Panc1 (cell line): Measurements from ENCODE around the gene SFRP5. TPM values are rescaled to one million over a fixed set of nuclear protein-coding genes. Genes with fewer than 3 reads are reported as not detected.

ENCODE experiments used
- ATAC-seq: fragments of 200-7000 bp; cut with Tn5 transposase; 2 replicates; pipeline ENCODE4 v1.9.1; 2020; ENCODE audit warnings: mild to moderate bottlenecking, moderate library complexity
- BruUV-seq: library from RNA; stranded (reverse); fragments of 400-500 nt; replicated peaks from 2 replicates; lab custom pipeline; 2021; lab: Mats Ljungman, UMichigan
- CTCF ChIA-PET: fragments of 300-600 bp; sonication (Branson Sonifier 250); formaldehyde crosslinking; loops from one replicate; lab custom pipeline; 2022; ENCODE audit warnings: antibody characterized with exemption; lab: Charles Lee
- POLR2A ChIA-PET: fragments of 300-600 bp; sonication (Branson Sonifier 250); formaldehyde crosslinking; loops from one replicate; lab custom pipeline; 2022; ENCODE audit warnings: antibody characterized with exemption; lab: Charles Lee
- DNase-seq: peaks from one replicate; pipeline ENCODE4 v3.0.0-alpha.2; 2010; ENCODE audit warnings: low read depth, low spot score
- H3K27ac ChIP-seq: 2 replicates; pipeline ENCODE4 v1.5.1; 2011; ENCODE audit warnings: mild to moderate bottlenecking, low read length, inconsistent platforms
- H3K27me3 ChIP-seq: fragments of 200-500 bp; sonication (Bioruptor generic); 2 replicates; pipeline ENCODE4 v1.6.0; 2014; ENCODE audit warnings: low read length, inconsistent platforms; ENCODE audit not compliant: control insufficient read depth, insufficient read depth
- H3K36me3 ChIP-seq: fragments of 200-500 bp; sonication (Bioruptor generic); 2 replicates; pipeline ENCODE4 v1.5.1; 2014; ENCODE audit warnings: inconsistent platforms, mild to moderate bottlenecking, low read length, moderate library complexity; ENCODE audit not compliant: control insufficient read depth, insufficient read depth
- H3K4me1 ChIP-seq: 2 replicates; pipeline ENCODE4 v1.5.1; 2011; ENCODE audit warnings: inconsistent platforms, mild to moderate bottlenecking, low read length, moderate library complexity; ENCODE audit not compliant: control insufficient read depth, insufficient read depth
- H3K4me3 ChIP-seq, 2 experiments: 2 replicates each; pipeline ENCODE4 v1.5.1; 2011 to 2012; ENCODE audit warnings: low read depth in 2 of 2, low read length in 2 of 2, mild to moderate bottlenecking in 2 of 2, inconsistent platforms in 1 of 2, moderate library complexity in 1 of 2
- H3K9me3 ChIP-seq: fragments of 200-500 bp; sonication (Bioruptor generic); 2 replicates; pipeline ENCODE4 v1.5.1; 2014; ENCODE audit warnings: low read depth, mild to moderate bottlenecking, inconsistent platforms, low read length, moderate library complexity; ENCODE audit not compliant: control insufficient read depth, insufficient read depth
- POLR2AphosphoS5 ChIP-seq: IDR thresholded peaks from 2 replicates; pipeline ENCODE4 v1.6.1; 2012; ENCODE audit warnings: mild to moderate bottlenecking, low read depth, low read length, moderate library complexity
- SIN3A ChIP-seq: IDR thresholded peaks from 2 replicates; pipeline ENCODE4 v1.6.1; 2012; ENCODE audit warnings: low read depth, mild to moderate bottlenecking, low read length, moderate library complexity, borderline replicate concordance; ENCODE audit not compliant: insufficient read depth
- TCF7L2 ChIP-seq: IDR thresholded peaks from 2 replicates; pipeline ENCODE4 v1.6.1; 2011; ENCODE audit warnings: mild to moderate bottlenecking, low read depth, low read length, inconsistent platforms
- in situ Hi-C: cut with HindIII; loops from 2 replicates; pipeline ENCODE4 v1.10.0; 2016; ENCODE audit warnings: low sequenced_read_pairs, low pct_unique_long_range_greater_than_20kb
- intact Hi-C: fragments of 100-400 bp; cut with micrococcal nuclease; formaldehyde crosslinking; loops from one replicate; pipeline ENCODE4 v1.10.0; 2022; ENCODE audit not compliant: unreplicated experiment
- total RNA-seq: library from RNA; stranded (reverse); gene quantifications from one replicate; pipeline ENCODE4 v1.2.1, GENCODE V29; 2021; ENCODE audit not compliant: unreplicated experiment
- TF ChIP-seq, protein P1 (sequence below), 2 experiments: IDR thresholded peaks; 2 replicates each; pipeline ENCODE4 v1.6.1; 2011 to 2012; ENCODE audit warnings: low read depth in 2 of 2, control low read depth in 1 of 2, low read length in 1 of 2, mild to moderate bottlenecking in 1 of 2, moderate library complexity in 1 of 2; ENCODE audit not compliant: insufficient read depth in 1 of 2
- TF ChIP-seq, protein P2 (sequence below): fragments of 450-650 bp; IDR thresholded peaks from 2 replicates; pipeline ENCODE4 v1.5.1; 2017; ENCODE audit warnings: mild to moderate bottlenecking

SFRP5 gene
- total RNA-seq, 1 experiment from 2014 or later: 0.64 TPM

DNA sequence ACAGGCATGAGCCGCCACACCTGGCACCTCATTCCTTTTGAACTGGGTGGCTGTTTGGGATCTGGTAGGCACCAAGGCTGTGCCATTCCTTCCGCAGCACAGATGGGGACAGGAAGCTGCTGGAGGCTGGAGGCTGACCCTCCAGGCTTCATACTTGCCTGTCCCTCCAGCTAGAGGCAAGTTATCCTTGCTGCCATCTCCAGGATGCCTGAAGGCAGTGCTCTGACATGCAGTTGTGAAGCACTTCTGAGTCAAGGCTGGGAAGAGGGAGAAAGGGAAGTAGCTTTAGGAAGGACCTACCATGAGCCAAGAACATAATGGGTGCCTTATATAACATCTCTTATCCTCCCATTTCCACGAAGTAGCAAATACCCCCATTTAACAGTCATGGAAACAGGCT, 48.8 kb downstream of the SFRP5 start:
- DNase-seq (no peak), ATAC-seq (peak; percentile 54; the same call in 1 of the 2 replicates)
- intact Hi-C loops: no loop called here
- no peaks in the 10 kb centered on the region for H3K27me3 ChIP-seq
- H3K9me3 ChIP-seq: no peaks in the 10 kb centered on the region
- H3K4me1 ChIP-seq: peaks cover 2% of the 10 kb centered on the region
- TF ChIP-seq SIN3A (no peak), POLR2AphosphoS5 (no peak), TCF7L2 (no peak)
- TF ChIP-seq, protein P1, sequence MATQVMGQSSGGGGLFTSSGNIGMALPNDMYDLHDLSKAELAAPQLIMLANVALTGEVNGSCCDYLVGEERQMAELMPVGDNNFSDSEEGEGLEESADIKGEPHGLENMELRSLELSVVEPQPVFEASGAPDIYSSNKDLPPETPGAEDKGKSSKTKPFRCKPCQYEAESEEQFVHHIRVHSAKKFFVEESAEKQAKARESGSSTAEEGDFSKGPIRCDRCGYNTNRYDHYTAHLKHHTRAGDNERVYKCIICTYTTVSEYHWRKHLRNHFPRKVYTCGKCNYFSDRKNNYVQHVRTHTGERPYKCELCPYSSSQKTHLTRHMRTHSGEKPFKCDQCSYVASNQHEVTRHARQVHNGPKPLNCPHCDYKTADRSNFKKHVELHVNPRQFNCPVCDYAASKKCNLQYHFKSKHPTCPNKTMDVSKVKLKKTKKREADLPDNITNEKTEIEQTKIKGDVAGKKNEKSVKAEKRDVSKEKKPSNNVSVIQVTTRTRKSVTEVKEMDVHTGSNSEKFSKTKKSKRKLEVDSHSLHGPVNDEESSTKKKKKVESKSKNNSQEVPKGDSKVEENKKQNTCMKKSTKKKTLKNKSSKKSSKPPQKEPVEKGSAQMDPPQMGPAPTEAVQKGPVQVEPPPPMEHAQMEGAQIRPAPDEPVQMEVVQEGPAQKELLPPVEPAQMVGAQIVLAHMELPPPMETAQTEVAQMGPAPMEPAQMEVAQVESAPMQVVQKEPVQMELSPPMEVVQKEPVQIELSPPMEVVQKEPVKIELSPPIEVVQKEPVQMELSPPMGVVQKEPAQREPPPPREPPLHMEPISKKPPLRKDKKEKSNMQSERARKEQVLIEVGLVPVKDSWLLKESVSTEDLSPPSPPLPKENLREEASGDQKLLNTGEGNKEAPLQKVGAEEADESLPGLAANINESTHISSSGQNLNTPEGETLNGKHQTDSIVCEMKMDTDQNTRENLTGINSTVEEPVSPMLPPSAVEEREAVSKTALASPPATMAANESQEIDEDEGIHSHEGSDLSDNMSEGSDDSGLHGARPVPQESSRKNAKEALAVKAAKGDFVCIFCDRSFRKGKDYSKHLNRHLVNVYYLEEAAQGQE (IDR thresholded peaks at IDR 0.05; ENCODE audit: insufficient read depth in 1 of 2, low read depth in 2 of 2, low read length in 1 of 2): no peak
- TF ChIP-seq, protein P2, sequence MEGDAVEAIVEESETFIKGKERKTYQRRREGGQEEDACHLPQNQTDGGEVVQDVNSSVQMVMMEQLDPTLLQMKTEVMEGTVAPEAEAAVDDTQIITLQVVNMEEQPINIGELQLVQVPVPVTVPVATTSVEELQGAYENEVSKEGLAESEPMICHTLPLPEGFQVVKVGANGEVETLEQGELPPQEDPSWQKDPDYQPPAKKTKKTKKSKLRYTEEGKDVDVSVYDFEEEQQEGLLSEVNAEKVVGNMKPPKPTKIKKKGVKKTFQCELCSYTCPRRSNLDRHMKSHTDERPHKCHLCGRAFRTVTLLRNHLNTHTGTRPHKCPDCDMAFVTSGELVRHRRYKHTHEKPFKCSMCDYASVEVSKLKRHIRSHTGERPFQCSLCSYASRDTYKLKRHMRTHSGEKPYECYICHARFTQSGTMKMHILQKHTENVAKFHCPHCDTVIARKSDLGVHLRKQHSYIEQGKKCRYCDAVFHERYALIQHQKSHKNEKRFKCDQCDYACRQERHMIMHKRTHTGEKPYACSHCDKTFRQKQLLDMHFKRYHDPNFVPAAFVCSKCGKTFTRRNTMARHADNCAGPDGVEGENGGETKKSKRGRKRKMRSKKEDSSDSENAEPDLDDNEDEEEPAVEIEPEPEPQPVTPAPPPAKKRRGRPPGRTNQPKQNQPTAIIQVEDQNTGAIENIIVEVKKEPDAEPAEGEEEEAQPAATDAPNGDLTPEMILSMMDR: no peak
- ChIA-PET CTCF (interaction anchor here (1.2 kb wide), 1 partner anchor 22 kb away, joined by 6 read pairs; no protein-coding TSS in a partner anchor), POLR2A (interaction anchor here (0.7 kb wide), 1 partner anchor 11 kb away, joined by 3 read pairs; no protein-coding TSS in a partner anchor)
- H3K36me3 ChIP-seq: no peaks in the 10 kb centered on the region
- H3K27ac ChIP-seq: no peak overlapping the region
- in situ Hi-C loops: no loop called here
- no TSS peak for BruUV-seq
- no peak overlapping the region for H3K4me3 ChIP-seq

DNA sequence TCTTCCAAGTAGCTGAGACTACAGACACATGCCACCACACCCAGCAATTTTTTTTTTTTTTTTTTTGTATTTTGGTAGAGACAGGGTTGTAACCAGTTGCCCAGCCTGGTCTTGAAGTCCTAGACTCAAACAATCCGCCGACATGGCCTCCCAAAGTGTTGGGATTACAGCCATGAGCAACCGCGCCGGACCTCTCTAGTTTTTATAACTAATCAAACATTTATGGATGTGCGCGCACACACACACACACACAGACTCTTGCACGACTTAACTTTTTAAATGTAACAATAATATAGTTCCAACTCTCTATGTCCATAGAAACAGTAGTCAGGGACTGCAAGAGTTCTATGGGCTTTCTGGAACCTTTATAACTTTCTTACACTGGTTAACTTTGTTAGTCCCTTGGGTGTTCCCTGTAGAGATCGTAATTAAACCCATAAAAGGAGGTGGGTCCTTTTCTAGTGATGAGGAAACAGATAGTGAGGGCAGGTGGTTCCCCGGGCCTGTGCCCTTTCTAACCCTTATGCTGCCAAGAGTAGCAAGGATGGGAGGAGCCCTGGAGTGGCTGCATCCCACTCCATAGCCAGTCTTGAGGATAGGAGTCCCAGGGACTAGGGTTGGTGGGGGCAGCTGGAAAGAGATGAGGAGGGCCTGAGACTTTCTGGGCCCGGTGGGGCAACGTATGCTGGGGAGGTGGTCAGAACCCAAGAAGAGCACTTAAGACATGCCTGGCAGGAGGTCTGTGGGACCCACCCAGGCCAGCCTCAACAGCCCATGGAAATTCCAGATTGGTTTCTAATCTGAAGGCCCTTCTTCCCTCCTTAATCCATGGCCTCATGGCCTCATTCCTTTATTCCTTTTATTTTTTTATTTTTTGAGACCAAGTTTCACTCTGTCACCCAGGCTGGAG, 49.7 kb downstream of the SFRP5 start:
- POLR2A ChIA-PET: interaction anchor here (0.7 kb wide), 1 partner anchor 12 kb away, joined by 3 read pairs; no protein-coding TSS in a partner anchor
- no peak for ATAC-seq
- DNase-seq: no peak
- no peaks in the 10 kb centered on the region for H3K27me3 ChIP-seq
- BruUV-seq: no TSS peak
- in situ Hi-C loops (no loop called here), intact Hi-C loops (no loop called here)
- H3K27ac ChIP-seq: no peak overlapping the region
- H3K36me3 ChIP-seq: 0 out of 2 replicates have a peak, but pooled peaks cover 4% of the 10 kb centered on the region
- H3K4me3 ChIP-seq: no peak overlapping the region
- TF ChIP-seq TCF7L2 (no peak), POLR2AphosphoS5 (no peak), SIN3A (no peak)
- TF ChIP-seq, protein P2: no peak
- TF ChIP-seq, protein P1 (IDR thresholded peaks at IDR 0.05; ENCODE audit: insufficient read depth in 1 of 2, low read depth in 2 of 2, low read length in 1 of 2): no peak
- H3K4me1 ChIP-seq: peaks cover 3% of the 10 kb centered on the region
- H3K9me3 ChIP-seq: no peaks in the 10 kb centered on the region
- CTCF ChIA-PET: no interaction called here
